ENCODE data around the gene TMEM191B.
"Not testable (repeated sequence)": the region's sequence is repeated elsewhere in the genome, so short reads cannot be mapped to it uniquely, and the experiment has no call there.

The TMEM191B gene

GRCh38 chr22:18527752-18528596 is at the start of gene TMEM191B:
Gene TMEM191B, plus strand, starts transcription at chr22:18527802. Its CDS starts 179 bp downstream, at chr22:18527981.
- not testable (repeated sequence) for DNase-seq (ENCODE audit: low read depth in 2 of 2, low spot score in 1 of 2)

- DNase-seq (ENCODE audit: low read depth in 2 of 2, low spot score in 1 of 2), result not testable (repeated sequence)
Observed at GRCh38 chr22:18496227-18496626, 31.4 kb upstream of the TMEM191B start.

GRCh38 chr22:18511327-18511726 is 16.3 kb upstream of the TMEM191B start:
- DNase-seq (ENCODE audit: low read depth in 2 of 2, low spot score in 1 of 2), result not testable (repeated sequence)

GRCh38 chr22:18512378-18512777 is 15.2 kb upstream of the TMEM191B start:
- DNase-seq (ENCODE audit: low read depth in 2 of 2, low spot score in 1 of 2), result not testable (repeated sequence)

- not testable (repeated sequence) for DNase-seq (ENCODE audit: low read depth in 2 of 2, low spot score in 1 of 2)
Observed at GRCh38 chr22:18513454-18513853, 14.1 kb upstream of the TMEM191B start.

GRCh38 chr22:18518061-18518460 is 9.5 kb upstream of the TMEM191B start, which contains the start of gene GGTLC3:
Gene GGTLC3, minus strand, starts transcription at chr22:18518161. Its CDS starts 264 bp downstream, at chr22:18517897.
- not testable (repeated sequence) for DNase-seq (ENCODE audit: low read depth in 2 of 2, low spot score in 1 of 2)

GRCh38 chr22:18522762-18523161 is 4.8 kb upstream of the TMEM191B start:
- not testable (repeated sequence) for DNase-seq (ENCODE audit: low read depth in 2 of 2, low spot score in 1 of 2)

GRCh38 chr22:18523328-18523727 is 4.3 kb upstream of the TMEM191B start:
- not testable (repeated sequence) for DNase-seq (ENCODE audit: low read depth in 2 of 2, low spot score in 1 of 2)

- peak; percentile 63 to 91 for DNase-seq (ENCODE audit: low read depth in 2 of 2, low spot score in 1 of 2)
Observed at GRCh38 chr22:18528597-18529415, 1.2 kb downstream of the TMEM191B start.

- DNase-seq (ENCODE audit: low read depth in 2 of 2, low spot score in 1 of 2), result not testable (repeated sequence)
Observed at GRCh38 chr22:18529416-18530145, 2.0 kb downstream of the TMEM191B start.

- not testable (repeated sequence) for DNase-seq (ENCODE audit: low read depth in 2 of 2, low spot score in 1 of 2)
Observed at GRCh38 chr22:18533633-18534032, 6.0 kb downstream of the TMEM191B start.

GRCh38 chr22:18534315-18534714 is 6.7 kb downstream of the TMEM191B start:
- DNase-seq (ENCODE audit: low read depth in 2 of 2, low spot score in 1 of 2), result not testable (repeated sequence)

GRCh38 chr22:18539994-18540393 is 12.4 kb downstream of the TMEM191B start:
- DNase-seq (ENCODE audit: low read depth in 2 of 2, low spot score in 1 of 2), result not testable (repeated sequence)

GRCh38 chr22:18543400-18543799 is 15.8 kb downstream of the TMEM191B start:
- not testable (repeated sequence) for DNase-seq (ENCODE audit: low read depth in 2 of 2, low spot score in 1 of 2)

GRCh38 chr22:18544615-18545014 is 17.0 kb downstream of the TMEM191B start:
- DNase-seq (ENCODE audit: low read depth in 2 of 2, low spot score in 1 of 2), result not testable (repeated sequence)

- DNase-seq (ENCODE audit: low read depth in 2 of 2, low spot score in 1 of 2), result not testable (repeated sequence)
Observed at GRCh38 chr22:18549458-18550179, 22.0 kb downstream of the TMEM191B start.

- DNase-seq (ENCODE audit: low read depth in 2 of 2, low spot score in 1 of 2), result not testable (repeated sequence)
Observed at GRCh38 chr22:18551046-18551445, 23.4 kb downstream of the TMEM191B start.

GRCh38 chr22:18552839-18553597 is 25.4 kb downstream of the TMEM191B start:
- not testable (repeated sequence) for DNase-seq (ENCODE audit: low read depth in 2 of 2, low spot score in 1 of 2)

Data from stimulated activated CD8-positive, alpha-beta memory T cell treated with anti-CD3 and anti-CD28 coated beads, Interleukin-4, amount 100 ng/mL, for 4 hours (primary cell).